ENCODE measurements around the gene AFP. TPM values are rescaled to one million over a fixed set of nuclear protein-coding genes. Genes with fewer than 3 reads are reported as not detected.

Gene AFP
- polyA plus RNA-seq, 1 donor (not counting 4 experiments of a cell fraction or from before 2014, with no cell fraction given), result 1.8 TPM

DNA sequence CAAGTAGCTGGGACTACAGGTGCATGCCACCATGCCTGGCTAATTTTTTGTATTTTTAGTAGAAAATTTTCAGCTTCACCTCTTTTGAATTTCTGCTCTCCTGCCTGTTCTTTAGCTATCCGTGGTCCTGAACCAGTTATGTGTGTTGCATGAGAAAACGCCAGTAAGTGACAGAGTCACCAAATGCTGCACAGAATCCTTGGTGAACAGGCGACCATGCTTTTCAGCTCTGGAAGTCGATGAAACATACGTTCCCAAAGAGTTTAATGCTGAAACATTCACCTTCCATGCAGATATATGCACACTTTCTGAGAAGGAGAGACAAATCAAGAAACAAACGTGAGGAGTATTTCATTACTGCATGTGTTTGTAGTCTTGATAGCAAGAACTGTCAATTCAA, 18.0 kb upstream of the AFP start:
- Histone ChIP-seq H3K9me1 (ENCODE audit: control insufficient read depth, extremely low read depth, insufficient read depth, low read length) (no peaks in the 10 kb centered on the region), H3K4me3 (ENCODE audit: control insufficient read depth in 2 of 3, extremely low read depth in 1 of 3, insufficient read depth in 2 of 3, low read depth in 1 of 3, low read length in 3 of 3) (no peak overlapping the region), H3K9me3 (ENCODE audit: control insufficient read depth, low read depth, low read length) (no peaks in the 10 kb centered on the region), H3K79me2 (ENCODE audit: control insufficient read depth, insufficient read depth, low read length) (no peaks in the 10 kb centered on the region), H2AFZ (ENCODE audit: control insufficient read depth, low read length) (no peak overlapping the region), H3K4me1 (ENCODE audit: control insufficient read depth, extremely low read depth, insufficient read depth, low read length) (no peaks in the 10 kb centered on the region), H3K36me3 (ENCODE audit: control insufficient read depth in 2 of 2, extremely low read depth in 1 of 2, insufficient read depth in 2 of 2, low read length in 2 of 2) (no peaks in the 10 kb centered on the region), H3K4me2 (ENCODE audit: control insufficient read depth, extremely low read depth, insufficient read depth, low read depth, low read length) (no peak overlapping the region), H3K27ac (ENCODE audit: control insufficient read depth, insufficient read depth, low read length) (no peak overlapping the region), H4K20me1 (ENCODE audit: control insufficient read depth, extremely low read depth, insufficient read depth, low read length) (no peaks in the 10 kb centered on the region), H3K9ac (ENCODE audit: control insufficient read depth, extremely low read depth, insufficient read depth, low read length) (no peak overlapping the region), H3K27me3 (ENCODE audit: control insufficient read depth, extremely low read depth, insufficient read depth, low read length) (no peaks in the 10 kb centered on the region)
- dilution Hi-C loops (cut with MboI; ENCODE audit: extremely low pct_ligation_motif_present, low sequenced_read_pairs), result no loop called here
- TF ChIP-seq, protein P1, sequence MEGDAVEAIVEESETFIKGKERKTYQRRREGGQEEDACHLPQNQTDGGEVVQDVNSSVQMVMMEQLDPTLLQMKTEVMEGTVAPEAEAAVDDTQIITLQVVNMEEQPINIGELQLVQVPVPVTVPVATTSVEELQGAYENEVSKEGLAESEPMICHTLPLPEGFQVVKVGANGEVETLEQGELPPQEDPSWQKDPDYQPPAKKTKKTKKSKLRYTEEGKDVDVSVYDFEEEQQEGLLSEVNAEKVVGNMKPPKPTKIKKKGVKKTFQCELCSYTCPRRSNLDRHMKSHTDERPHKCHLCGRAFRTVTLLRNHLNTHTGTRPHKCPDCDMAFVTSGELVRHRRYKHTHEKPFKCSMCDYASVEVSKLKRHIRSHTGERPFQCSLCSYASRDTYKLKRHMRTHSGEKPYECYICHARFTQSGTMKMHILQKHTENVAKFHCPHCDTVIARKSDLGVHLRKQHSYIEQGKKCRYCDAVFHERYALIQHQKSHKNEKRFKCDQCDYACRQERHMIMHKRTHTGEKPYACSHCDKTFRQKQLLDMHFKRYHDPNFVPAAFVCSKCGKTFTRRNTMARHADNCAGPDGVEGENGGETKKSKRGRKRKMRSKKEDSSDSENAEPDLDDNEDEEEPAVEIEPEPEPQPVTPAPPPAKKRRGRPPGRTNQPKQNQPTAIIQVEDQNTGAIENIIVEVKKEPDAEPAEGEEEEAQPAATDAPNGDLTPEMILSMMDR (optimal IDR thresholded peaks at IDR 0.05 in 1 of 3, IDR thresholded peaks at IDR 0.05 in 1 of 3, conservative IDR thresholded peaks at IDR 0.05 in 1 of 3; ENCODE audit: extremely low read depth in 1 of 3, insufficient read depth in 2 of 3, low read length in 3 of 3), result no peak
- TF ChIP-seq EZH2 (IDR thresholded peaks at IDR 0.05; ENCODE audit: low read length), result no peak
- FAIRE-seq (no peak), DNase-seq (ENCODE audit: low read depth, low spot score) (no peak)

DNA sequence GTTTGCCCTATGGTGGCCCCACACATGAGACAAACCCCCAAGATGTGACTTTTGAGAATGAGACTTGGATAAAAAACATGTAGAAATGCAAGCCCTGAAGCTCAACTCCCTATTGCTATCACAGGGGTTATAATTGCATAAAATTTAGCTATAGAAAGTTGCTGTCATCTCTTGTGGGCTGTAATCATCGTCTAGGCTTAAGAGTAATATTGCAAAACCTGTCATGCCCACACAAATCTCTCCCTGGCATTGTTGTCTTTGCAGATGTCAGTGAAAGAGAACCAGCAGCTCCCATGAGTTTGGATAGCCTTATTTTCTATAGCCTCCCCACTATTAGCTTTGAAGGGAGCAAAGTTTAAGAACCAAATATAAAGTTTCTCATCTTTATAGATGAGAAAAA, 17.3 kb upstream of the AFP start:
- Histone ChIP-seq H3K79me2 (ENCODE audit: control insufficient read depth, insufficient read depth, low read length) (no peaks in the 10 kb centered on the region), H3K4me3 (ENCODE audit: control insufficient read depth in 2 of 3, extremely low read depth in 1 of 3, insufficient read depth in 2 of 3, low read depth in 1 of 3, low read length in 3 of 3) (no peak overlapping the region), H3K27me3 (ENCODE audit: control insufficient read depth, extremely low read depth, insufficient read depth, low read length) (no peaks in the 10 kb centered on the region), H3K9ac (ENCODE audit: control insufficient read depth, extremely low read depth, insufficient read depth, low read length) (no peak overlapping the region), H4K20me1 (ENCODE audit: control insufficient read depth, extremely low read depth, insufficient read depth, low read length) (no peaks in the 10 kb centered on the region), H3K9me1 (ENCODE audit: control insufficient read depth, extremely low read depth, insufficient read depth, low read length) (no peaks in the 10 kb centered on the region), H3K9me3 (ENCODE audit: control insufficient read depth, low read depth, low read length) (no peaks in the 10 kb centered on the region), H2AFZ (ENCODE audit: control insufficient read depth, low read length) (no peak overlapping the region), H3K4me1 (ENCODE audit: control insufficient read depth, extremely low read depth, insufficient read depth, low read length) (no peaks in the 10 kb centered on the region), H3K4me2 (ENCODE audit: control insufficient read depth, extremely low read depth, insufficient read depth, low read depth, low read length) (no peak overlapping the region), H3K27ac (ENCODE audit: control insufficient read depth, insufficient read depth, low read length) (no peak overlapping the region), H3K36me3 (ENCODE audit: control insufficient read depth in 2 of 2, extremely low read depth in 1 of 2, insufficient read depth in 2 of 2, low read length in 2 of 2) (no peaks in the 10 kb centered on the region)
- FAIRE-seq, result no peak
- dilution Hi-C loops (cut with MboI; ENCODE audit: extremely low pct_ligation_motif_present, low sequenced_read_pairs), result no loop called here
- no peak for DNase-seq (ENCODE audit: low read depth, low spot score)
- TF ChIP-seq, protein P1 (optimal IDR thresholded peaks at IDR 0.05 in 1 of 3, IDR thresholded peaks at IDR 0.05 in 1 of 3, conservative IDR thresholded peaks at IDR 0.05 in 1 of 3; ENCODE audit: extremely low read depth in 1 of 3, insufficient read depth in 2 of 3, low read length in 3 of 3), result no peak
- no peak for TF ChIP-seq EZH2 (IDR thresholded peaks at IDR 0.05; ENCODE audit: low read length)

Data from keratinocyte (primary cell).